Vagina (tissue), 2 donors: Measurements from ENCODE around the gene AASDH. TPM values are rescaled to one million over a fixed set of nuclear protein-coding genes. Genes with fewer than 3 reads are reported as not detected.
A peak's percentile ranks its signal among the peaks of the same experiment; 100 is the strongest.

Experiments
- DNase-seq, 2 donors: peaks; one replicate each; pipeline ENCODE4 v3.0.0-alpha.2; 2017; ENCODE audit errors: extremely low spot score in 2 of 2
- H3K27ac ChIP-seq: fragments of 200-600 bp; sonication (generic); one replicate; pipeline ENCODE4 v1.5.1; 2019
- H3K27me3 ChIP-seq: fragments of 200-600 bp; sonication (generic); one replicate; pipeline ENCODE4 v1.5.1; 2019
- H3K36me3 ChIP-seq, 2 donors: fragments of 200-600 bp; sonication (generic); one replicate each; pipeline ENCODE4 v1.5.1; 2017 to 2019
- H3K4me1 ChIP-seq: fragments of 200-600 bp; sonication (generic); one replicate; pipeline ENCODE4 v1.5.1; 2019
- H3K4me3 ChIP-seq, 2 donors: fragments of 200-600 bp; sonication (generic); 1 replicate in 1 of 2; 2 replicates in 1 of 2; pipeline ENCODE4 v1.5.1; 2016 to 2019
- H3K9me3 ChIP-seq: fragments of 200-600 bp; sonication (generic); one replicate; pipeline ENCODE4 v1.5.1; 2019
- POLR2A ChIP-seq, 2 donors: fragments of 450-650 bp; IDR thresholded peaks; one replicate each; pipeline ENCODE4 v1.6.1; 2017; ENCODE audit warnings: antibody characterized with exemption in 2 of 2, mild to moderate bottlenecking in 2 of 2, moderate library complexity in 2 of 2
- POLR2AphosphoS5 ChIP-seq, 2 donors: sonication (generic); formaldehyde crosslinking; IDR thresholded peaks; one replicate each; pipeline ENCODE4 v1.9.0; 2017; ENCODE audit warnings: antibody characterized with exemption in 2 of 2, mild to moderate bottlenecking in 2 of 2, low read depth in 1 of 2; ENCODE audit not compliant: insufficient read depth in 1 of 2
- intact Hi-C: fragments of 100-400 bp; cut with DNase I; formaldehyde crosslinking; loops from one replicate; pipeline ENCODE4 v1.15.1; 2023
- total RNA-seq: library from RNA; depleted of rRNA; stranded (reverse); fragments of >200 nt; gene quantifications from one replicate; pipeline ENCODE4 v1.2.3, GENCODE V29; 2016
- TF ChIP-seq, protein P1 (sequence below), 3 experiments: fragments of 450-650 bp in 2 of 3; fragments of 200-600 bp in 1 of 3; sonication (generic) in 1 of 3; IDR thresholded peaks; one replicate each; pipeline ENCODE4 v1.5.1; 2017 to 2019; ENCODE audit warnings: antibody characterized with exemption in 3 of 3, mild to moderate bottlenecking in 2 of 3, moderate library complexity in 2 of 3

AASDH gene
- total RNA-seq, 1 donor from 2014 or later: 6.6 TPM

DNA sequence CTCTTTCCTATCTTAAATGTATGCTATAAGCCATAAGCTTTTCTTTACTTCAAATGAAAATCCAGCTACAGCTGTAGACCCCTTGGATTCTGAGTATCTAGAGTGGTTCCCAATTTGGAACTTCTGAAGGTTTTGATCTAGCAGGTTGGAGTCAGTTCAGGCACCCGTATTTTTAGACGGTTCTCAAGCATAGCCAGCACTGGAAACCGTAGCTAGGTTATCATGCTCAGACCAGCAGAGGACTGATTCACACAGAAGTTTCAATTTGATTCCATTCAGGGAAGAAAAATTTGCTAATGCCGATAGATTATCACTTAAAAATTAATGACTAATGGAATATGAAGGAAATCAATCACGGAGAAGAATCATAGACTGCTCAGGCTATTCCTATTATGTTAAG, 36.9 kb upstream of the AASDH start:
- intact Hi-C loops: no loop called here
- H3K4me3 ChIP-seq: no peak overlapping the region
- TF ChIP-seq POLR2AphosphoS5 (IDR thresholded peaks at IDR 0.05; ENCODE audit: insufficient read depth in 1 of 2, low read depth in 1 of 2) (no peak), POLR2A (IDR thresholded peaks at IDR 0.05) (no peak)
- TF ChIP-seq, protein P1, sequence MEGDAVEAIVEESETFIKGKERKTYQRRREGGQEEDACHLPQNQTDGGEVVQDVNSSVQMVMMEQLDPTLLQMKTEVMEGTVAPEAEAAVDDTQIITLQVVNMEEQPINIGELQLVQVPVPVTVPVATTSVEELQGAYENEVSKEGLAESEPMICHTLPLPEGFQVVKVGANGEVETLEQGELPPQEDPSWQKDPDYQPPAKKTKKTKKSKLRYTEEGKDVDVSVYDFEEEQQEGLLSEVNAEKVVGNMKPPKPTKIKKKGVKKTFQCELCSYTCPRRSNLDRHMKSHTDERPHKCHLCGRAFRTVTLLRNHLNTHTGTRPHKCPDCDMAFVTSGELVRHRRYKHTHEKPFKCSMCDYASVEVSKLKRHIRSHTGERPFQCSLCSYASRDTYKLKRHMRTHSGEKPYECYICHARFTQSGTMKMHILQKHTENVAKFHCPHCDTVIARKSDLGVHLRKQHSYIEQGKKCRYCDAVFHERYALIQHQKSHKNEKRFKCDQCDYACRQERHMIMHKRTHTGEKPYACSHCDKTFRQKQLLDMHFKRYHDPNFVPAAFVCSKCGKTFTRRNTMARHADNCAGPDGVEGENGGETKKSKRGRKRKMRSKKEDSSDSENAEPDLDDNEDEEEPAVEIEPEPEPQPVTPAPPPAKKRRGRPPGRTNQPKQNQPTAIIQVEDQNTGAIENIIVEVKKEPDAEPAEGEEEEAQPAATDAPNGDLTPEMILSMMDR (IDR thresholded peaks at IDR 0.05): no peak
- H3K4me1 ChIP-seq: no peaks in the 10 kb centered on the region
- H3K9me3 ChIP-seq: no peaks in the 10 kb centered on the region
- DNase-seq: no peak
- no peak overlapping the region for H3K27ac ChIP-seq
- no peaks in the 10 kb centered on the region for H3K27me3 ChIP-seq
- H3K36me3 ChIP-seq: no peaks in the 10 kb centered on the region

DNA sequence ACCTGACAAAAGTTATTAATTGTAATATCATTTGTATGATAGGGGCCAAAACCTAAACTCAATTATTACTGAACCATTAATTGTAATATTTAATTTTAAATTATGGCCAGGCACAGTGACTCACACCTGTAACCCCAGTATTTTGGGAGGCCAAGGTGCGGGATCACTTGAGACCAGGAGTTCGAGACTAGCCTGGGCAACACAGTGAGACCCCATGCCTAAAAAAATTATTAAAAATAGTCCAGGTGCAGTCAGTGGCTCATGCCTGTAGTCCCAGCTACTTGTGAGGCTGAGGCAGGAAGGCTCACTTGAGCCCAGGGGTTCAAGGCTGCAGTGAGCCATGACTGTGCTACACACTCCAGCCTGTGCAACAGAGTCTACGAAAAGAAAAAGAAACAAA, 30.1 kb upstream of the AASDH start:
- Histone ChIP-seq H3K36me3 (no peaks in the 10 kb centered on the region), H3K4me3 (no peak overlapping the region), H3K27ac (no peak overlapping the region), H3K27me3 (no peaks in the 10 kb centered on the region), H3K4me1 (no peaks in the 10 kb centered on the region), H3K9me3 (no peaks in the 10 kb centered on the region)
- DNase-seq: no peak
- intact Hi-C loops: no loop called here
- TF ChIP-seq POLR2AphosphoS5 (IDR thresholded peaks at IDR 0.05; ENCODE audit: insufficient read depth in 1 of 2, low read depth in 1 of 2) (no peak), POLR2A (IDR thresholded peaks at IDR 0.05) (no peak)
- TF ChIP-seq, protein P1 (IDR thresholded peaks at IDR 0.05): no peak

DNA sequence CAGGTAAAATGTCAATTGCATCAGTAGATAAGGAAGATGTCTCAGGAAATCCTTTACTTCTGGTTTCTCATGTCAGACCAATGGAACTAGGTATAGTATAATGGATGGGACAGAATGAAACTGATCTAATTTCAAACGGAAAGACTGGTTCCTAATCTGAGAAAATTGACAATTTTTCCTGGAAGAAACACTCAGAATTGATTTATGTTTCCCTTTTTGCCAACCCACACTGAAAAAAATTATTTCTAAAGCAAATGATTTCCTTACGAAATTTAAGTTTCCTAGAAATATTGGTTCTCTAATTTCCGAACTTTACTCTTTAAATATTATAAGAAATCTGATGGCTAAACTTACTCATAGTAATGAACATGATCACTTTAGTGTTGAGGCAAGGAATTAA, 29.1 kb upstream of the AASDH start:
- DNase-seq: no peak
- Histone ChIP-seq H3K4me1 (peaks cover 3% of the 10 kb centered on the region), H3K9me3 (no peaks in the 10 kb centered on the region), H3K4me3 (no peak overlapping the region), H3K27ac (no peak overlapping the region), H3K36me3 (no peaks in the 10 kb centered on the region), H3K27me3 (no peaks in the 10 kb centered on the region)
- no peak for TF ChIP-seq POLR2A (IDR thresholded peaks at IDR 0.05)
- no peak for TF ChIP-seq POLR2AphosphoS5 (IDR thresholded peaks at IDR 0.05; ENCODE audit: insufficient read depth in 1 of 2, low read depth in 1 of 2)
- TF ChIP-seq, protein P1 (IDR thresholded peaks at IDR 0.05): no peak
- intact Hi-C loops: no loop called here

- intact Hi-C loops: no loop called here
- Histone ChIP-seq H3K27ac (peak overlapping the region; percentile 13), H3K4me1 (peaks cover 14% of the 10 kb centered on the region), H3K36me3 (no peaks in the 10 kb centered on the region), H3K27me3 (no peaks in the 10 kb centered on the region), H3K9me3 (no peaks in the 10 kb centered on the region), H3K4me3 (peak overlapping the region in 1 of 2 donors; percentile 24)
- TF ChIP-seq POLR2A (IDR thresholded peaks at IDR 0.05) (no peak), POLR2AphosphoS5 (IDR thresholded peaks at IDR 0.05; ENCODE audit: insufficient read depth in 1 of 2, low read depth in 1 of 2) (no peak)
- TF ChIP-seq, protein P1 (IDR thresholded peaks at IDR 0.05): no peak
- DNase-seq: no peak
Observed at GRCh38 chr4:56414135-56414670, 26.9 kb upstream of the AASDH start.

DNA sequence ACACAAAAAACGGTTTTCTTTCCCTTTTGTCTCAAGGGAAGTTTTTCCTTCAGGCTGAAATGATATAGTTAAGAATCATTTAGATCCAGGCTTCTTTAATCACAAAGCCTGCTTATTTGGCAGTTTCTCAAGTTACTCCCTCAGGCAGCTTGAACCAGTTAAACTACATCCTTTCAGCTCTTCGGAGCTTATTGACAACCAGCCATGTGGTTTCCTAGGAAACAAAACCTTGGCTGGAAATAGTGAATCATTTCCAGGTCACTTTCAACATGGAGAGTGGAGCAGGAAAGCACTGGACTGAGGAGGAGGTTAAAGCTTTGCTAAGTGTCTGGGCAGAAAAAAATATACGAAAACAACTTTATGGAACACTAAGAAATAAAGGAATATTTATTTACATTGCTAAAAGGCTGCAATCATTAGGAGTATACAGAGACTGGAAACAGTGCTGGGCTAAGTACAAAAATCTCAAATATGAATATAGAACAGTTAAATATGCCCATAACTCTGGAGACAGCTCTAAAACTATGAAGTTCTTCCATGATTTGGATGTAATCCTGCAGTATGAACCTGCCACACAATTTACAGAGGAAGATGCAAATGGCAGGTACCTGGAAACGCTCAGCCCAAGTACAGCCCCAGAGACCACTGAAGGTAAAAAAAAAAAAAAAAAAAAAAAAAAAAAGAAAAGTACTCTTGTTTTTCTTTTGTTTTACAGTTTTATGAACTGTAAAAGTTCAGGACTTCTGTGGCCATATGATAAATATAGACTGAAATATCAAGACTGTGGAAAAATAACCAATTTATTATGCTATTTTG, 23.2 kb upstream of the AASDH start:
- intact Hi-C loops: no loop called here
- Histone ChIP-seq H3K27ac (peak overlapping the region; percentile 28), H3K9me3 (no peaks in the 10 kb centered on the region), H3K4me1 (peaks cover 14% of the 10 kb centered on the region), H3K36me3 (peaks cover 0 to 8% of the 10 kb centered on the region in 2 donors), H3K27me3 (no peaks in the 10 kb centered on the region), H3K4me3 (peak overlapping the region in 1 of 2 donors; percentile 14)
- TF ChIP-seq POLR2AphosphoS5 (IDR thresholded peaks at IDR 0.05; ENCODE audit: insufficient read depth in 1 of 2, low read depth in 1 of 2) (peak in 1 of 2 donors; percentile 94), POLR2A (IDR thresholded peaks at IDR 0.05) (no peak)
- TF ChIP-seq, protein P1 (IDR thresholded peaks at IDR 0.05): no peak
- DNase-seq: no peak
